Hematopoietic multipotent progenitor cell (in vitro differentiated cells): ENCODE data around the gene STOML1. TPM values are rescaled to one million over a fixed set of nuclear protein-coding genes. Genes with fewer than 3 reads are reported as not detected.
"Not testable (repeated sequence)": the region's sequence is repeated elsewhere in the genome, so short reads cannot be mapped to it uniquely, and the experiment has no call there.

Source experiments
- DNase-seq, 3 donors: peaks; one replicate each; pipeline ENCODE4 v3.0.0-alpha.2; 2011 to 2015; ENCODE audit warnings: low read depth in 2 of 3, low spot score in 2 of 3
- total RNA-seq: library from RNA; depleted of rRNA; stranded (reverse); fragments of >200 nt; gene quantifications from one replicate; pipeline ENCODE4 v1.2.3, GENCODE V29; 2012

The STOML1 gene
- total RNA-seq, 1 donor, result 14.5 TPM

GRCh38 chr15:73965758-73966113 is 26.4 kb downstream of the STOML1 start:
- peak in 1 of 3 donors; percentile 65 for DNase-seq

- no peak for DNase-seq
Measured at GRCh38 chr15:73965094-73965757, 26.9 kb downstream of the STOML1 start.

- peak; percentile 78 to 91 (median 83) for DNase-seq
Measured at GRCh38 chr15:73964736-73965093, 27.4 kb downstream of the STOML1 start.

- no peak for DNase-seq
Measured at GRCh38 chr15:73962433-73962832, 29.7 kb downstream of the STOML1 start.

- DNase-seq, result not testable (repeated sequence)
Measured at GRCh38 chr15:73960472-73961070, 31.5 kb downstream of the STOML1 start.

- DNase-seq, result no peak
Measured at GRCh38 chr15:73959801-73960200, 32.3 kb downstream of the STOML1 start.

GRCh38 chr15:73959012-73959581 is 33.0 kb downstream of the STOML1 start:
- peak in 2 of 3 donors; percentile 70 to 91 for DNase-seq

GRCh38 chr15:73957785-73958184 is 34.3 kb downstream of the STOML1 start:
- DNase-seq, result no peak

- DNase-seq, result no peak
Measured at GRCh38 chr15:73957276-73957675, 34.8 kb downstream of the STOML1 start.

- DNase-seq, result peak in 2 of 3 donors; percentile 74 to 83
Measured at GRCh38 chr15:73956743-73957135, 35.4 kb downstream of the STOML1 start.

GRCh38 chr15:73955861-73956742 is 36.0 kb downstream of the STOML1 start:
- DNase-seq, result no peak

GRCh38 chr15:73955326-73955725 is 36.8 kb downstream of the STOML1 start:
- no peak for DNase-seq

GRCh38 chr15:73954188-73955145 is 37.6 kb downstream of the STOML1 start:
- no peak for DNase-seq

- no peak for DNase-seq
Measured at GRCh38 chr15:73952913-73953750, 39.0 kb downstream of the STOML1 start.

- DNase-seq, result no peak
Measured at GRCh38 chr15:73952171-73952912, 39.8 kb downstream of the STOML1 start.

GRCh38 chr15:73951601-73952000 is 40.5 kb downstream of the STOML1 start:
- no peak for DNase-seq

- DNase-seq, result peak; percentile 54 to 90 (median 87)
Measured at GRCh38 chr15:73950831-73951561, 41.1 kb downstream of the STOML1 start.

GRCh38 chr15:73950479-73950830 is 41.6 kb downstream of the STOML1 start:
- DNase-seq, result no peak
